ENCODE results near the gene RBMS1.
"Not testable (repeated sequence)": the region's sequence is repeated elsewhere in the genome, so short reads cannot be mapped to it uniquely, and the experiment has no call there.

RBMS1 gene

GRCh38 chr2:160469621-160470204 is 23.9 kb downstream of the RBMS1 start:
- no peak for DNase-seq (ENCODE audit: low read depth)

DNA sequence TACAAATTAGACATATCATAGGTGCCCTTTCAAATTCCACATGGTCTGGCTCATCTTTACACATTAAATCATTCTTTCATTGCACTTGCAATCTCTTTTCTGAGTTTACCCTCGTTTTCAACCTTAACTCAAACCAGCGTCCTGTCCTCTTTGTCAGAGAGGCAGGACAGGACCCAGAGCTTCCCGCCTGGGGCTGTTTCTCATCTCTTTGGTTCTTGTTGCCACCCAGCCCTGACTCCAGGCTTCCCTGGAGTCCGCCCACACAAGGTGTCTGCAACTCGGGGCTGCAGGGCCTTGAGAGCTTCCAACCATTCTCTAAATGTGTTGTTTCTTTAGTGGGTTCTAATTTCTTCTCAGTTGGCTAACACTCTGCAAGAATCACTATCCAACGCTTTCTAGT is 24.4 kb downstream of the RBMS1 start:
- no peak for DNase-seq (ENCODE audit: low read depth)

- DNase-seq (ENCODE audit: low read depth): no peak
These were observed 26.5 kb downstream of the RBMS1 start for GRCh38 chr2:160467086-160467485.

GRCh38 chr2:160465406-160465805 is 28.2 kb downstream of the RBMS1 start:
- no peak for DNase-seq (ENCODE audit: low read depth)

GRCh38 chr2:160465002-160465401 is 28.6 kb downstream of the RBMS1 start:
- no peak for DNase-seq (ENCODE audit: low read depth)

DNA sequence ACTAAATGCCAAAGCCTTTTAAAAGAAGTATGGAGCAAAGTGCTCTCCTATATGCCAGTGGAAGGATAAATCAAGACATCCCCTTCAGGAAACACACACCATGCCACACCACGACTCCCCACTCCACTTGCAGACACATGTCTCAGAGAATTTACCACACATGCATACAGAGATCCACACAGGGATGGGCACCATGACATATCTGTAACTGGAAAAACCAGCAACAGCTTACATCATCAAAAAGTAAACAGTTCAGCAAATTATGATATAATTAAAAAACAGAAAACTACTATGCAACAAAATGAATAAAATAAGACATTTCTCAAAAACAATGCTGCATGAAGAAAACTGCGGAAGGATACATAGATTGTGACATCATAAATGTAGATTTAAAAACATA is 29.6 kb downstream of the RBMS1 start:
- no peak for DNase-seq (ENCODE audit: low read depth)

GRCh38 chr2:160463245-160463644 is 30.4 kb downstream of the RBMS1 start:
- DNase-seq (ENCODE audit: low read depth): no peak

DNA sequence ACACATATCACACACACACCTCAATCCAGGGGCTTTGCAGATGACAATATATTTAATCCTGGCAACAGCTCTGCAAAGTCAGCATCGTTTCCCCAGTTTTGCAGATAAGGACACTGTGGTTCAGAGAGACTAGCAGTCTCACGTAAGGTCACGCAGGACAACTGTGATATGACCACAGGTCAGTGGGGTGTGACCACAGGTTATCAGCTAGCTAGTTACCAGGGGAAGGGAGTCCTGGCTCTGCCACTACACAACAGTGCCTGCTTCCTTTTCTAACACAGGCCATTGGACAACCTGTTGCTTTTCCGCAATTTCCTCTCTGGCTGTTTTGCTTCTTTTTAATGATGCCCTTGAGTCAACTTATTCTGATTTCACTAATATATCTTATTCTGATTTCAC is 33.3 kb downstream of the RBMS1 start:
- DNase-seq (ENCODE audit: low read depth): no peak

DNA sequence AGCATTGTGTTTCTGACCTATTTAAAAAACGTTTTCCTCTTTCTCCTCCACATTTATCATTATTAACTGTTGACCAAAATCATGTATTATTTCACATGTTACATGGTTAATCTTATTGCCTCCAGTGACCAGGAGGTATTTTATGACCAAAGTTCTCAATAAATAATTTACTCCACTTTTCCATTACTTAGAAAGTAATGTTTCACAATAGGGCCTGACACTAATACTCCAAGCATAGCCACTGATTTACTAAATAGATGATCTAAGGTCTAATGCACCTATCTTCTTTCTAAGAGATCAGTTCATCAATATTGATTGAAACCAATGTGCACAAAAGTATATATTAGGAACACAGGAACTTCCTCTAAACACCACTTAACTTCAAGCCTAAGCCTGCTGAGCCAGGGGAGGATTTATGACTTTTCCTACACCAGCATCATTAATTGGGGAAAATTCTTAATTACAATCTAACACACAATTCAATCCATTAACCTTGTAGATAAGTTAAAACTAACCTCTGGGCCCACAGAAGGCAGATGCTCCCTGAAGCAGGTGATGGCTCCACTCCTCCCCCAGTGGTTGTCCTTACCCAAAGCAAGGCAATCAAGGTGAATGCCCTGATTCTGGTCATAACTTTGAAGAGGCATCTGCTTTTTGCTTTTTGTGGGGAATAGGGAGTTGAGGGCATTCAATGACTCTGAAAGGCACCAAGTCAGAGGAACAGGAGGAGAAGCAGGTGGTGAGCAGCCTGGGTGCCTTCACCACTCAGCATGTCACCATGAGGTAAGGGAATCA is 33.9 kb downstream of the RBMS1 start:
- DNase-seq (ENCODE audit: low read depth): no peak

GRCh38 chr2:160458718-160459453 is 34.7 kb downstream of the RBMS1 start:
- no peak for DNase-seq (ENCODE audit: low read depth)

DNA sequence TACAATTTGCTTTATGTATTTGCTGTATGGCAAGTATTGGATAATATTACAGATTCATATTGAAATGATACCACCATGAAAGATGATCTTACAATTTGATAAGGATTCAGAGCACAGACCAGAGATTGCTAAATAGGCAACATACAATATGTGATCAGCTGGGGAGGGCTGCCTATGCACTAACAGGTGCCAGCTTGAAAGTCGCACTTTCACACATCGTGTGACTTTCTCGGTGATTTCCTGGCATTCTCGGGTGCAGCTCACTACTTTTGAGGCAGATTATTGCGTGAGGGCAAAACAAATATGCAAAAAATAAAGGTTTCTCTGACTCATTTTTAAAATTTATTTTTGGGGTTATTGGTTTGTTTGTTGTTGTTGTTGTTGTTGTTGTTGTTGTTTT is 36.0 kb downstream of the RBMS1 start:
- DNase-seq (ENCODE audit: low read depth): no peak

- no peak for DNase-seq (ENCODE audit: low read depth)
These were observed 39.4 kb downstream of the RBMS1 start for GRCh38 chr2:160454070-160454797.

DNA sequence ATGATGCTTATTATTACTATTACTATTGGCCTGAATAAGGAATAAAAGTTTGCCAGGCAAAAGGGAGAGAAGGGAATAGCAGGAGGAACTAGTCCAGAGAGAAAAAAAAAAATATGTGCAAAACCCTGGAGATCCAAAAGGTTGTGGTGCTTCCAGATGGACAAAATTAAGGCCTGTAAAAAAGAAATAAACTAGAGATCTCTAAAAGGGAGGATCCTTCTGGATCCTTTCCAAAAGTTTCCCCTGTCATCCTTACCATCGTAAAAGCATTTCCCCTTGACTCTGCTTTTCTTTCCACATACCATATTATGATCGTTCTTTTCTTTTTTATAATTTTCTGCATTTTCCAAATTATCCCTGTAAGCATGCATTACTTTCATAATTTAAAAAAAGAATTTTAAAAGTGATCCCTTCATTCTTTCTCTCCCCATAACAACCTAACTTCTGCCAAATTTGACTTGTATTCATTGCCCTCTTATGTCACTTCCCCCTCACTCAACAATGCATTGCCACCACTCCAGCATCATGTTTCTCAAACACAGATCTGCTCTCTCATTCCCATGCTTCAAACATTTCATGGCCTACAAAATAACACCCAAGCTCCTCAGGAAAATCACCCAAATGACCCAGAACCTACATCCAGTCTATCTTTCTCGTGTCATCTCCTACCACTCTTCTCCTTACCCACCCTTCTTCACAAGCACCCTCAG is 40.3 kb downstream of the RBMS1 start:
- no peak for DNase-seq (ENCODE audit: low read depth)

- no peak for DNase-seq (ENCODE audit: low read depth)
These were observed 43.1 kb downstream of the RBMS1 start for GRCh38 chr2:160450486-160450885.

GRCh38 chr2:160448821-160449220 is 44.8 kb downstream of the RBMS1 start:
- not testable (repeated sequence) for DNase-seq (ENCODE audit: low read depth)

DNA sequence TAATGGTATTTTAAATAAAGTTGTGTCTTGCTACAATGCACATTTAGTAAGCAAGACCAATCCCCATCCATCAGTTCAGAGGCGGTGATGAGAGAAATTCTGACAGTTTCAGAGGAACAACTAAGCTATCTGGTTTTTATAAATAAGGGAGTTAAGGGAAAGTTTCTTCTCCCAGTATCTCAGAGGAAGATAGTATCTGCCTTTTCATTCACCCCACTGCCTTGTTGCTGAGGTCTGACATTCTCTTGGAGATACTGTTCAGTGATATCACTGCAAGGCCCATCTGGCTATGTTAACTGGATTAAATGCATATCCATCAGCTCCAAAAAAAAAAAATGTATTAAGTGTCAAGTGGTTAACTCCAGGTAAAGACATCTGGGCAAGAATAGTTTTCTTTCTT is 47.9 kb downstream of the RBMS1 start:
- no peak for DNase-seq (ENCODE audit: low read depth)

DNA sequence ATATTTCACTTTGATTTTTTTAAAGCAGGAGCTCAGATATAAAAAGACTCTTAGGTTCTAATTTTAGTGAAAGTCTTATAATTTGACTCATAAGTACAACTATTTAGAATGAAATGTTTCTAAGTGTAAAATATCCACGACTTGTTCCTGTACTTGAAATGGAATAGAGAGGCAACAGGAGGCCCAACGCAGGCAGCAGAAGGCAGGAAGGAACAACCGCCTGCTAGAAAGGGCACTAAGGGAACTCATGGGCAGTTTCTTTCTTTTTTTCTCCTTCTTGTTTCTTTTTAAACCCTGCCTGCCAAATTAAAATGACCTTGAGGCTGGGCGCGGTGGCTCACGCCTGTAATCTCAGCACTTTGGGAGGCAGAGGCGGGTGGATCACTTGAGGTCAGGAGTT is 51.0 kb downstream of the RBMS1 start:
- no peak for DNase-seq (ENCODE audit: low read depth)

DNA sequence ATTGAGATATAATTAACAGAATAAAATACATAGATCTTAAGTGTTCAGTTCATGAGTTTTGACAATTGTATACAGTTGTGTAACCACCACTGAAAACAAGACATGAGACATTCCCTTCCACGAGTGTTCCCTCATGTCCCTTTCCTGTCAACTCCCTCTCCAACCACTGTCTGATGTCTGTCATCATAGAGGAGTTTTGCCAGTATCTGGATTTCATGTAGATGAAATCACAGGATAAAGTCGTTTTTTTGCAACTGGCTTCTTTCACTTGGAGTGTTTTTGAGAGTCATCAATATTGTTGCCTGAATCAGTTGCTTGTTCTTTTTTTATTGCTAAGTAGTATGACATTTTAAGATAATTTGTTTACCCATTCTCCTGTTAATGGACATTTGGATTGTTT is 52.7 kb downstream of the RBMS1 start:
- no peak for DNase-seq (ENCODE audit: low read depth)

- DNase-seq (ENCODE audit: low read depth): not testable (repeated sequence)
These were observed 54.6 kb downstream of the RBMS1 start for GRCh38 chr2:160439038-160439437.

- no peak for DNase-seq (ENCODE audit: low read depth)
These were observed 56.3 kb downstream of the RBMS1 start for GRCh38 chr2:160437273-160437672.

DNA sequence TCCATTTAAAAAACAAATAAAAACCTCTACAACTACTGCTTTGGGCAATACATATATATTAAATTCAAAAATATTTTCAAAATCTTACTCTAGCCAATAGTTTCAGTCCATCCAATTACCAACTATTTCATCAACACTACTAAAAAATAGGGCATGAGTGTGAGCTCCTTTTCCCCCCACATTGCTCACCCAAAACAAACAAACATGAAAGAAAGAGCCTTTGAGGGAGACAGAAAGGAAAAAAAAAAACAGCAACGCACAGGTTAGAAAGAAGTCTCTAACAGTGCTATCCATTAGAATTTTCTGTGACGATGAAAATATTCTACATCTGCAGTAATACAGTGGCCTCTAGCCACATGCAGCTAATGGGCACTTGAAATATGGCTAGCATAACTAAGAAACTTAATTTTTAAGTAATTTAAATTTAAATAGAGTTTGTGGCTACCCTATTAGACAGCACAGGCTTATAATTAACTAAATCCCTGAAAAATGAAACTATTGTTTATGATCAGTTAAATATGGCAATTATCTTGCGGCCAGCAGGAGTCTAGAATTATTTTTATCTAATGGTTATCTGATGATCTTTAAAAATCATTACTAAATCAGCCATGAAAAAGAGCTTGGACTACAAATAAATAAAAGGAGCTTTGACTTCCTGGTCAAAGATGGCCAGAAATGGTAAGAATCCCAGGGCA is 59.2 kb downstream of the RBMS1 start:
- DNase-seq (ENCODE audit: low read depth): no peak

Measured in stimulated activated CD8-positive, alpha-beta memory T cell treated with anti-CD3 and anti-CD28 coated beads, Interleukin-15, amount 100 ng/mL, for 1 hour (primary cell).